Middle frontal gyrus (tissue), 1 donor: Measurements from ENCODE around the gene KCNG2.

Experiments used
- DNase-seq: peaks from one replicate; pipeline ENCODE4 v3.0.0-alpha.2; 2015; ENCODE audit warnings: low spot score; ENCODE audit errors: extremely low spot score

KCNG2 gene

GRCh38 chr18:79922971-79923411 is 125.3 kb downstream of the KCNG2 start:
- DNase-seq: no peak

GRCh38 chr18:79923896-79924585 is 126.3 kb downstream of the KCNG2 start:
- DNase-seq: no peak

- DNase-seq: no peak
Observed at GRCh38 chr18:79924814-79925731, 127.3 kb downstream of the KCNG2 start.

GRCh38 chr18:79926306-79926705 is 128.6 kb downstream of the KCNG2 start:
- DNase-seq: no peak

- DNase-seq: no peak
Observed at GRCh38 chr18:79926715-79927606, 129.2 kb downstream of the KCNG2 start.

GRCh38 chr18:79927607-79928562 is 130.1 kb downstream of the KCNG2 start:
- no peak for DNase-seq

GRCh38 chr18:79928563-79928960 is 130.8 kb downstream of the KCNG2 start:
- no peak for DNase-seq

GRCh38 chr18:79930020-79930642 is 132.4 kb downstream of the KCNG2 start:
- no peak for DNase-seq

GRCh38 chr18:79931475-79931874 is 133.7 kb downstream of the KCNG2 start:
- DNase-seq: no peak

- no peak for DNase-seq
Observed at GRCh38 chr18:79932907-79933306, 135.2 kb downstream of the KCNG2 start.

- no peak for DNase-seq
Observed at GRCh38 chr18:79933765-79934164, 136.0 kb downstream of the KCNG2 start.

GRCh38 chr18:79934311-79935097 is 136.8 kb downstream of the KCNG2 start:
- DNase-seq: no peak

- no peak for DNase-seq
Observed at GRCh38 chr18:79935098-79935480, 137.4 kb downstream of the KCNG2 start.

- no peak for DNase-seq
Observed at GRCh38 chr18:79935499-79935898, 137.8 kb downstream of the KCNG2 start.

- no peak for DNase-seq
Observed at GRCh38 chr18:79935925-79936324, 138.2 kb downstream of the KCNG2 start.

GRCh38 chr18:79936641-79937040 is 138.9 kb downstream of the KCNG2 start:
- DNase-seq: no peak

- DNase-seq: no peak
Observed at GRCh38 chr18:79937103-79937860, 139.5 kb downstream of the KCNG2 start.

- no peak for DNase-seq
Observed at GRCh38 chr18:79938196-79938595, 140.5 kb downstream of the KCNG2 start.
